ENCODE measurements around the gene KRT85.

The KRT85 gene

DNA sequence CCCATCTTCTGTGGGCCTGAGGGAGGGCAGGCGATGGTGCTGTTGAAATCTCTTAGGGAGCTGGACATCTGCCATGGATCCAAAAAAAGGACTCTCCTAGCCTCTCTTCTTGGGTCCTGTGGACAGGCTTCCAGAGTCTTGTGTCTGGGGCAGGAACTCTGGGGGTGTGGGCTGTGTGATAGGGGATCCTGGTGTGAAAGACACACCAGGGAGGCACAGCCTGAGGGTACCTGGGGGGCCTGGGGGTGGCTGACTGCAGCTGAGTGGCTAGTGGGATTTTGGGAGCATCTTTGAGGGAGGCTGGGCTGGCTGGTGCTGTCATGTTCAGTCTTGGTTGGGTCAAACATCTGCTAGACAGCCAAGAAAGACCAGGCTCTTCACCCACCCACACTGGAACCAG, 44.3 kb downstream of the KRT85 start:
- no peak for DNase-seq

DNA sequence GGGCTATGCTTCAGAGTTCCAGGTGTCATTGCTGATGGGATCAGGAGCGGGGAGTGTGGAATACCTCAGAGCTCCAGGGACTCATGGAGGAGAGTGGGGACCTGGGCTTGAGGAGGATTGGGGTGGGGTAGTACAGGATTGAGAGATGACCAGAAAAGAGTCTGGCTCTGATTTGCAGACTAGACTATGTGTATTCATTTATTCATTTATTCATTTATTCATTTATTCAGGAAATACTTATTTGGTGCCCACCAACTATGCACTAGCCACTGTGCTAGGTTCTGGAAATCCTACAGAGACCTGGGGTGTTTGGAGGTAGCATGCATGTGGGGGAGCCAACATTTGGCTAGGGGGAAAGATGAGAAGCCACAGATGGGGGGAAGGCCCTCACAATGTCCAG, 45.2 kb downstream of the KRT85 start:
- DNase-seq: no peak

- DNase-seq: no peak
These were observed 45.9 kb downstream of the KRT85 start for GRCh38 chr12:52321418-52321817.

DNA sequence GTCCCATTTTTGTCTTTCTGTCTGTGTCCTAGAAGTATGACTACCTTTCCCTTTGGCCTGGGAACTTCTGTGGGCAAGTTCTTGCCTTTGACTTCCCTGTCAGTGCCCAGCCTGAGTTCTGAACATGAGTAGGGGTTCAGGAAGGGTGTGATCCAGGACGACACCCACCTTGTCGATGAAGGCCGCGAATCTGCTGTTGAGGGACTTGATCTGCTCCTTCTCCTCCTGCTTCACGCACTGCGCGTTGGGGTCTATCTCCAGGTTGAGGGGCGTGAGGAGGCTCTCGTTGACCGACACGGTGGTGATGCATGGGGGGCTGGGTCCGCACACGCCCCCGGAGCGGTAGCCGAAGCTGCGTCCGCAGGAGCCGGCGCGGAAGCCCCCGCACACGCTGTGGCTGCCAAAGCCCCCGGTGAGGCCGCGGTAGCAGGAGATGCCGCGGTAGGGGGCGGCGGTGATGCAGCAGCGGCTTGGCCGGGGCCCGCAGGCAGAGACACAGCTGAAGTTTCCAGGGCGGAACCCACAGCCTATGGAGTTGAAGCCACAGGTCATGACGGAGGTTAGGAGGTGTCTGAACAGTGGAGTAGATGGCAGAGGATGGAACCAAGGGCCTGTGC, 46.4 kb downstream of the KRT85 start, which contains the start of gene KRT83:
TSS of gene KRT83 (minus strand) at position 615 of the 617 bp plus-strand sequence. CDS start at position 552, 63 bp downstream.
- DNase-seq: no peak

- no peak for DNase-seq
These were observed 48.2 kb downstream of the KRT85 start for GRCh38 chr12:52319097-52319496.

GRCh38 chr12:52318241-52318990, 48.9 kb downstream of the KRT85 start:
- no peak for DNase-seq

DNA sequence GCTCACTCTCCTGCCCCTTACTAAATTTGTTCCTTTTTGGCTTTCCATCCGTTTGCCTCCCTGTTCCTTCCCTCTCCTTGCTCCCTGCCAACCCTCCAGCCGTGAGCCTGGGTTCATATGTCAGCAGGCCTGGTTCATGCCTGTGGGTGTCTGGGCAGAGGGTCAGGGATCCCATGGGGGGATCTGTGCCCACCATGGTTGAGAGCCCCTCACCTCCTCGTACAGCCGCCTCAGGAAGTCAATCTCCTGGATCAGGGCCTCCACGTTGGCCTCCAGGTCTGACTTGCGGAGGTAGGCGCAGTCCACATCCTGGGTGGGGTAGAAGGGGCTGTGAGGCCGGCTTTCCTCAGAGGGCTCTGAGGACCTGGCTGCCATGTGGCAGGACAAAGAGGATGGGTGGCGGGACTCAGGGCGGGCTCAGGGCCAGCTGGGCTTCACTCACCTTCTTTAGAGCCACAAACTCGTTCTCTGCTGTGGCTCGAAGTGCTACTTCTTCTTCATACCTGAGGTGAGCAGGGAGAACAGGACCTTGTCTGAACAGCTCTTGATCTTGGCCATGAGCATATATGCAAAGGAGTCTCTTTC, 49.7 kb downstream of the KRT85 start:
- DNase-seq: no peak

DNA sequence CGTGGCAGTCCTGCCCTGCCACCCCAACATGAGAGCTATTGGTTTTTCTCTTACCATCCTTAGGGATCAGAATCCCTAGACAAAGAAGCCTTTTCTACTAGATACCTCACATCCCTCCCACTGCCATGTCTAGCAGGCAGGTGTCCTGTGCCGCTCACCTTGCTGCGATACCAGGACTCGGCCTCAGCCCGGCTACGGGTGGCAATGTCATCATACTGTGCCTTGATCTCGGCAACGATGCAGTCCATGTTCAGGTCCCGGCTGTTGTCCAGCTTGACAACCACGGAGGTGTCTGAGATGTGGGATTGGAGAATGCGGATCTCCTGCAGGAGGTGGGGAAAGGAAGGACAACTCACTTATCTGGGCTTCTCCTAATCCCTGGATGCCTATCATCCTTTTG, 50.6 kb downstream of the KRT85 start:
- no peak for DNase-seq

GRCh38 chr12:52316290-52316689, 51.0 kb downstream of the KRT85 start:
- no peak for DNase-seq

DNA sequence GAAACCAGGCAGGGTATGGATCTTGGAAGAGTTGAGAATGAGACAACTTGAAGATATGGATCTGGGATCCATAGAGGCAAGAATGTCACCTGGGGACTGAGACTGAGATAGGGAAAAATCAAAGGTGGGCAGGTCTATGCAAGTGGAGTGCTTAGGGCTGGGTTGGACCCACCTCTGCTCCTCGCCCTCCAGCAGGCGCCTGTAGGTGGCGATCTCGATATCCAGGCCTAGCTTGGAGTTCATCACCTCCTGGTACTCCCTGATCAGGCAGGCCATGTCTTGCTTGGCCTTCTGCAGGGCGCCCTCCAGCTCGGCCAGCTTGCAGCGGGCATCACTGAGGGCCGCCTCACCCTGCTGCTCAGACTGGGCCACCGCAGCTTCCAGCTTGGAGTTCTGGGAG, 51.6 kb downstream of the KRT85 start:
- DNase-seq: peak; percentile 26

DNA sequence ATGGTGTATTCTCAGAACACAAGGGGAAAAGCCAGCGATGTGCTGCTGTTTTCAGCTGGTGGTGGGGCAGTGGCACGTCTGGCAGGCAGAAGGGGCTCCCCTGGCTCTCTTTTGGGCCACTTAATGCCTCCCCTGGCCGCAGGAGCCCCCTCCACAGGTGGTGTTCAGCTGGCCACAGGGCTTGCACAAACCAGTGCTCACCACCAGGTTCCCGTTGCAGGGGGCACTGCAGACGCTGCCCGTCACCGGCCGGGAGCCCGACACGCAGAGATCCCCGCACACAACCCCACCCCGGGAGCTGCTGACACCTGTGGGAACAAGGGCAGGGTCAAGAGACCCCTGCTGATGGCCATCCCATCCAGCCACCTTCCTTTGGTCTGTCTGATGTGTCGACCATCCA, 52.8 kb downstream of the KRT85 start:
- DNase-seq: no peak

GRCh38 chr12:52313926-52314325, 53.4 kb downstream of the KRT85 start:
- no peak for DNase-seq

DNA sequence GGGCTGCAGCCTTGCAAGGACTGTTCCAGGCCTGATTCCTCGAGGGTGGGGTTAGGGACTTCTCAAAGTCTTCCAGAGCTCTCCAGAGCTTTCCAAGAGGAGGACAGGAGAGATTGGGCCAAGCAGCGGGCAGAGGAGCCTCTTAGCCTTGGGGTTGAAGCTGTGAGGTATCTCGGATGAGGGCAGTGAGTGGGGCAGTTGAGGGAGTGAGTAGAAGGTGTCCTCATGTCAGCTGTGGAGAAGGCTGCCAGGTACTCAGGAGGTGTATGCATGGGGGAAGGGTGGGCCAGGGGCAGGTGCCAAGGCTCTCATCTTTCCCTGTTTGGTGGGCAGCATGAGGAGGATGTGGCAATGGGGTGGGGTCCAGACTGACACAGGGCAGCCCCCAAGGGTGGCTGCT, 53.8 kb downstream of the KRT85 start:
- no peak for DNase-seq

GRCh38 chr12:52312086-52312485, 55.2 kb downstream of the KRT85 start:
- no peak for DNase-seq

DNA sequence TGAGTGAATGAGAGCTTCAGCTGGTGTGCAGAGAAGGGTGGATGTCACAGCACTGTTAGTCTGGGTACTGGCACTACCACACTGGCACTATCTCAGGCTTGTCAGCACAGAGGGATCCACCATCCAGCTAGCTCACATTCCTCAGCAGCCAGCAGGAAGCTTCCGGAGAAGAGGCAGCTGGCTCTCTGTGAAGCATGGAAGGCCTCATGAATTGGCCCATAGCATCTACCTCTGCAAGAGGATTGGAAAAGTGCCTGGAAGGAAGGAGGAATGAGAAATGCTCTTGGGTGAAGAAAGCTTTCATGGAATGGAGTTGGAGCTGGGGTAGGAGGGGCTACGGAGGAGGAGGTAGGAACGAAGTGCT, 56.0 kb downstream of the KRT85 start:
- DNase-seq: no peak

DNA sequence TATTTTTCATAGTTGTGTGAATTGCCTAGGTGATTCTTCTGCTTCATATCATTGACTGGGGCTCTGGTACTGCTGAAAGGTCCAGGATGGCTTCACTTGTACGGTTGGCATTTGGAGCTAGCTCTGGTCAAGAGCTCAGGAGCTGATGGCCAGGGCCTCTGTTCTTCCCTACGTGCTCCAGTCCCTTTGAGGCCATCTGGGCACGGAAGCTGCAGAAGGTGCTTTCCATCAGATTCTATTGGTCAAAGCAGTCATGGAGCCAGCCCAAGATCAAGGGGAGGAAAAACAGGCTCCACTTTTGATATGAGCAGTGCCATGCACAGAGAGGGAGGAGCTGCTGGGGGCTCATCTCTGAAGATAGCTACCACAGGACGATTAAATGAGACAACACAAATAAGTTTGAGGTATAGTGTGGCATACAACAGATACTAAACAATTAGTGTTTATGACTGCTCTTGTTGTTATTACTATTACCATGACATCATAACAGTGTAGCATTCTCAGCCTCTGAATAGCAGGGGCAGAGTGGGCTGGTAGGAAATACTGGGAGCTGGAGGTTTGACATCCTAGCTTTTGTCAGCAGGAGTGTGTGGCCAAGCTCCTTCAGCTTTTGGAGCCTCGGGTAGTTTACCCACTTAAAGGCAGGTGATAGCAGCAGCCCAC, 56.5 kb downstream of the KRT85 start:
- DNase-seq: no peak
